ENCODE data around the gene KCNB1. TPM values are rescaled to one million over a fixed set of nuclear protein-coding genes. Genes with fewer than 3 reads are reported as not detected.
A peak's percentile ranks its signal among the peaks of the same experiment; 100 is the strongest.

Gene KCNB1
- polyA plus RNA-seq, 4 donors = 0.38 to 1.2 TPM; not detected in 2

DNA sequence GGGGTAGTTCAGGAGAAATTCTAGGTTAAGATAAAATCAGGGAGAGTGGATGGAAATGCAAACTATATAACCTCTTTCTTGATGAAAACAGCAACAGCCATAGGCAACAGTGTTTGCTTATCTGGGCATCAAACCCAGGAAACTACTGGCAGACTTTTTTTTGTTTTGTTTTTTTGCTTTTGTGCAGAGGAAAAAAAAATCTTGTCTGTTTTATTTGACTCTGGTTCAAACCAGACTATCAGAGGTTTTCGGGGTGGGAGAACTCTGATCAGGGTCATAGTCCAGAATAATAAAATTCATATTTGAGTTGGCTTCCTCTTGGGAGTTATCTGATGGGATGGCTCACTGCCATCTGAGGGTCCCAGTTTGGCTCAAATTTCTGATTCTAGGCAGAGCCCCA is 115.8 kb downstream of the KCNB1 start:
- DNase-seq (peak in 1 of 2 donors; percentile 11), FAIRE-seq (no peak)
- Histone ChIP-seq H3K9me3 (ENCODE audit: control insufficient read depth in 2 of 2, insufficient read depth in 1 of 2, low read depth in 1 of 2, low read length in 1 of 2) (no peaks in the 10 kb centered on the region), H3K4me1 (ENCODE audit: control insufficient read depth in 3 of 3, insufficient read depth in 2 of 3, low read depth in 1 of 3, low read length in 2 of 3) (no peaks in the 10 kb centered on the region), H3K36me3 (ENCODE audit: control insufficient read depth in 3 of 3, insufficient read depth in 2 of 3, low read depth in 1 of 3, low read length in 3 of 3) (no peaks in the 10 kb centered on the region), H3K4me3 (ENCODE audit: low read depth in 1 of 3, low read length in 3 of 3) (no peak overlapping the region), H3K27ac (ENCODE audit: low read depth in 1 of 3, low read length in 2 of 3) (no peak overlapping the region), H3K27me3 (ENCODE audit: control insufficient read depth in 3 of 3, insufficient read depth in 3 of 3, low read length in 3 of 3) (peaks cover 0 to 8% (median 0%) of the 10 kb centered on the region in 3 donors)
- 17 to 54% (median 23%) methylated on average over 1 of the region's 1 CpG for WGBS, 3 donors

DNA sequence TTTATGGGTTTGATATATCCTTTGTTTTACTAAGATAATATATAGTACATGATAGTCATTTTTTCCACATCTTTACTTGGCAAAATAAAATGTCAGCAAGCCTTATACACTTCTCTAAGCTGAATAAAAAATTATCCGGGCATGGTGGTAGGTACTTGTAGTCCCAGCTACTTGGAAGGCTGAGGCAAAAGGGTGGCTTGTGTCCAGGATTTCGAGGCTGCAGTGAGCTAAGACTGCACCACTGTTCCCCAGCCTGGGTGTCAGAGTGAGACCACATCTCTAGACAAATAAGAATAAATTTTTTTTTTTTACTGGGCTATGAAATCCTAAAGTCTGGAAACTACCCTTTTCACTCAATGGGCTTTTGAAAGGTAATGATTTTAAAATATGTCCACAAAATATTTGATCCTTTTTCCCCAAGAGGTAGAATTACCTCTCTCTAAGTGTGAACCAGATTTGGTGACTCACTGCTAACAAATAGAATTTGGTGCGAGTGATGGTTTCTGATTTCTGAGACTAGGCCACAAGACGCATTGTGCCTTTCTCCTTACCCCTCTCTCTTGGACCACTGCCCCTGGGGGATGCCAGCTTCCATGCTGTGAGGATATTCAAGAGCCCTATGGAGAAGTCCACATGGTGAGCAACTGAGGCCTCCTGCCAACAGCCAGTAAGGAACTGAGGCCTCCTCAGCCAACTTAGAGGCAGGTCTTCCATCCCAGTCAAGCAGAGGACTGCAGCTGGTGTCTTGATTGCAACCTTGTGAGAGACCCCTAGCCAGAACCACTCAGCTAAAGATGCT is 120.4 kb downstream of the KCNB1 start:
- Histone ChIP-seq H3K27ac (ENCODE audit: low read depth in 1 of 3, low read length in 2 of 3) (no peak overlapping the region), H3K4me1 (ENCODE audit: control insufficient read depth in 3 of 3, insufficient read depth in 2 of 3, low read depth in 1 of 3, low read length in 2 of 3) (no peaks in the 10 kb centered on the region), H3K4me3 (ENCODE audit: low read depth in 1 of 3, low read length in 3 of 3) (no peak overlapping the region), H3K9me3 (ENCODE audit: control insufficient read depth in 2 of 2, insufficient read depth in 1 of 2, low read depth in 1 of 2, low read length in 1 of 2) (no peaks in the 10 kb centered on the region), H3K36me3 (ENCODE audit: control insufficient read depth in 3 of 3, insufficient read depth in 2 of 3, low read depth in 1 of 3, low read length in 3 of 3) (no peaks in the 10 kb centered on the region), H3K27me3 (ENCODE audit: control insufficient read depth in 3 of 3, insufficient read depth in 3 of 3, low read length in 3 of 3) (peaks cover 0 to 2% (median 0%) of the 10 kb centered on the region in 3 donors)
- no peak for FAIRE-seq
- WGBS, 3 donors = 70 to 82% (median 73%) methylated on average over 4 of the region's 4 CpGs
- no peak for DNase-seq

DNA sequence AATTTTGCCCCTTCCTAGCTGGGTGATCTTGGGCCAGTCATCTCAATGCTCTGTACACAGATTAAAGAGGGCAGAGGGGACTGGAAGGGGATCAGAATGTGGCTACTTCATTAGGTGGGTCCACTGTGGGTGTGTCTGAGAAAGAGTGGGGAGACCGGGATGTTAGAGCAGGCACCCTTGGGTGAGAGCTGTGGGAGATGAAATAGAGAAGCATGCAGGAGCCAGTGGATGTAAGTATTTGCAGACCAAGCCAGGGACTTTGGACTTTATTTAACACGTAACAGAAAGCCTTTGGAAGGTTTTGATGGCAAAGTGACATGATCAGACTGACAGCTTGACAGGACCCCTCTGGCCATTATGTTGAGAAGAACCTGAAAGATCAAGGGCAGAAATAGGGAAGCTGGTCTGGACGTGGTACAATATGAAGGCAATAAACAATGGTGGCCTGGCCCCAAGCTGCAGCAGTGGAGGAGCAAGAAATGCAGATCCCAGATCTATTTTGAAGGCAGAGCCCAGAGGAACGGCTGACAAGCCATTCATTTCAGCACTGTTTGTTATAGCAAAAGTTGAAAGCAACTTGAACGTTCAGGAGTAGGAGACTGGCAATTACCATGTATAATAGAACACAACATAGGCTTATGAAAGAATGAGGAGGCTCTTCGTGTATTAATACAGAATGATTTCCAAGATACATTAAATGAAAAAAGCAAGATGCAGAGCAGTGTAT is 122.1 kb downstream of the KCNB1 start:
- Histone ChIP-seq H3K27ac (ENCODE audit: low read depth in 1 of 3, low read length in 2 of 3) (no peak overlapping the region), H3K27me3 (ENCODE audit: control insufficient read depth in 3 of 3, insufficient read depth in 3 of 3, low read length in 3 of 3) (peaks cover 0 to 2% (median 0%) of the 10 kb centered on the region in 3 donors), H3K4me1 (ENCODE audit: control insufficient read depth in 3 of 3, insufficient read depth in 2 of 3, low read depth in 1 of 3, low read length in 2 of 3) (no peaks in the 10 kb centered on the region), H3K36me3 (ENCODE audit: control insufficient read depth in 3 of 3, insufficient read depth in 2 of 3, low read depth in 1 of 3, low read length in 3 of 3) (no peaks in the 10 kb centered on the region), H3K4me3 (ENCODE audit: low read depth in 1 of 3, low read length in 3 of 3) (no peak overlapping the region), H3K9me3 (ENCODE audit: control insufficient read depth in 2 of 2, insufficient read depth in 1 of 2, low read depth in 1 of 2, low read length in 1 of 2) (no peaks in the 10 kb centered on the region)
- no peak for FAIRE-seq
- no peak for DNase-seq
- 27 to 51% (median 40%) methylated on average over 6 of the region's 6 CpGs for WGBS, 3 donors

DNA sequence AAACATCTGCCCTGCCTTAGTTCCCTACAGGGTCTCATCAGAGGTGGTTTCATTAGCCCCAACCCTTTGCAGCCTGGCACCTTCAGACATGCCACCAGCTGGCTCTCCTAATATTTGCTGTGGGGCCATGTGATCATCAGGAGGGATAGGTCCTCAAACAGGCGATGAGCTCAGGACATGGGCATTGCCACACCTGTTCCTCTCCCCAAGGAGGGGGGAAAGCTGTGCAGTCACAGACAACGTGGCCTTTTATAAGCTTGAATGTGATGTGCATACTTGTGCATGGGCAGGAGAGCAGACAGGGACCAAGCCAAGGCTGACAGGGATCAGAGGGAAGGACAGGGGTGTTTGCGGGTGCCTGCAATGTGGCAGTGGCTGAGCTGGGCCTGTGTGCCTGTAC is 125.8 kb downstream of the KCNB1 start:
- H3K27ac ChIP-seq (ENCODE audit: low read depth in 1 of 3, low read length in 2 of 3) = no peak overlapping the region
- H3K27me3 ChIP-seq (ENCODE audit: control insufficient read depth in 3 of 3, insufficient read depth in 3 of 3, low read length in 3 of 3) = peaks cover 0 to 5% (median 0%) of the 10 kb centered on the region in 3 donors
- no peak overlapping the region for H3K4me3 ChIP-seq (ENCODE audit: low read depth in 1 of 3, low read length in 3 of 3)
- H3K36me3 ChIP-seq (ENCODE audit: control insufficient read depth in 3 of 3, insufficient read depth in 2 of 3, low read depth in 1 of 3, low read length in 3 of 3) = no peaks in the 10 kb centered on the region
- 31 to 64% (median 58%) methylated on average over 3 of the region's 3 CpGs for WGBS, 3 donors
- H3K4me1 ChIP-seq (ENCODE audit: control insufficient read depth in 3 of 3, insufficient read depth in 2 of 3, low read depth in 1 of 3, low read length in 2 of 3) = no peaks in the 10 kb centered on the region
- no peaks in the 10 kb centered on the region for H3K9me3 ChIP-seq (ENCODE audit: control insufficient read depth in 2 of 2, insufficient read depth in 1 of 2, low read depth in 1 of 2, low read length in 1 of 2)
- no peak for DNase-seq
- no peak for FAIRE-seq

DNA sequence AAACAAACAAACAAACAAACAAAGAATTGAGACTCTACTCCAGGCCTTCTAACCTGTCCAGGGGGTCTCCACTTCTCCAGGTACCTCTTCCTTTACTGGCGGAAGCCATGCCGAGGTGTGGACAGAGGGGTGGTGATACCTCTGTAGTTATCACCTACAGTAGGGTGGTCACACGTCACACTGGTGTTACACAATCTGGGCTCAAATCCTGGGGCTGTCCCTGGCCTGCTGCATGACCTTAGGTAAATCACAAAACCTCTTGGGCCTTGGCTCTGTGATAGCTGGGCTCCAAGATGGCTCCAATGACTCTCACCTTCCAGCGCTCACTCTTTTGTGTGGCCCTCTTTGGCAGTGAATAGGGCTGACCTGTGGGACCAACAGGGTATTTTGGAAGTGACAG is 127.8 kb downstream of the KCNB1 start:
- H3K27ac ChIP-seq (ENCODE audit: low read depth in 1 of 3, low read length in 2 of 3) = no peak overlapping the region
- DNase-seq = no peak
- H3K4me1 ChIP-seq (ENCODE audit: control insufficient read depth in 3 of 3, insufficient read depth in 2 of 3, low read depth in 1 of 3, low read length in 2 of 3) = no peaks in the 10 kb centered on the region
- H3K36me3 ChIP-seq (ENCODE audit: control insufficient read depth in 3 of 3, insufficient read depth in 2 of 3, low read depth in 1 of 3, low read length in 3 of 3) = no peaks in the 10 kb centered on the region
- no peak for FAIRE-seq
- no peak overlapping the region for H3K4me3 ChIP-seq (ENCODE audit: low read depth in 1 of 3, low read length in 3 of 3)
- WGBS, 3 donors = 78 to 90% (median 83%) methylated on average over 4 of the region's 4 CpGs
- peaks cover 0 to 2% (median 0%) of the 10 kb centered on the region in 3 donors for H3K27me3 ChIP-seq (ENCODE audit: control insufficient read depth in 3 of 3, insufficient read depth in 3 of 3, low read length in 3 of 3)
- H3K9me3 ChIP-seq (ENCODE audit: control insufficient read depth in 2 of 2, insufficient read depth in 1 of 2, low read depth in 1 of 2, low read length in 1 of 2) = no peaks in the 10 kb centered on the region

DNA sequence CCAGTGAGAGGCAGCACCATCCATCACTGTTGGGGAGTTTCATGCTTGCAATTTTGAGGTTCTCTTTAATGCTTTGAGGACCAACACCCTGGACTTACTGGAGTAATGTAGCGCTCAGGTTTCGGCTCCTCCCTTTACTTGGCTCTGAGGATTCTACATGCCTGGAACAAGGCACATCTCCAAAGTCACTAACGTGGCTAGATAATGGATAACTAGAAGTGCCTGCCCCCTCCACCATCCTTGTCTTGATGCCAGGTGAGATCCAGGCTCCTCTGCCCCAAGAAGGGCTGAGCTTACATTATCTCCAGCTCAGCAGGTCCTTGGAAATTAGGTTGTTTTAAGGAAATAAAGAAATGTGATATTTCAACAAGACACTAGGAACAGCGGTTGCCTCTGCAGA is 129.1 kb downstream of the KCNB1 start:
- FAIRE-seq = no peak
- no peak for DNase-seq
- H3K4me3 ChIP-seq (ENCODE audit: low read depth in 1 of 3, low read length in 3 of 3) = no peak overlapping the region
- H3K27me3 ChIP-seq (ENCODE audit: control insufficient read depth in 3 of 3, insufficient read depth in 3 of 3, low read length in 3 of 3) = peaks cover 0 to 2% (median 0%) of the 10 kb centered on the region in 3 donors
- H3K4me1 ChIP-seq (ENCODE audit: control insufficient read depth in 3 of 3, insufficient read depth in 2 of 3, low read depth in 1 of 3, low read length in 2 of 3) = no peaks in the 10 kb centered on the region
- no peaks in the 10 kb centered on the region for H3K36me3 ChIP-seq (ENCODE audit: control insufficient read depth in 3 of 3, insufficient read depth in 2 of 3, low read depth in 1 of 3, low read length in 3 of 3)
- 31 to 61% (median 44%) methylated on average over 4 of the region's 4 CpGs for WGBS, 3 donors
- H3K9me3 ChIP-seq (ENCODE audit: control insufficient read depth in 2 of 2, insufficient read depth in 1 of 2, low read depth in 1 of 2, low read length in 1 of 2) = no peaks in the 10 kb centered on the region
- no peak overlapping the region for H3K27ac ChIP-seq (ENCODE audit: low read depth in 1 of 3, low read length in 2 of 3)

DNA sequence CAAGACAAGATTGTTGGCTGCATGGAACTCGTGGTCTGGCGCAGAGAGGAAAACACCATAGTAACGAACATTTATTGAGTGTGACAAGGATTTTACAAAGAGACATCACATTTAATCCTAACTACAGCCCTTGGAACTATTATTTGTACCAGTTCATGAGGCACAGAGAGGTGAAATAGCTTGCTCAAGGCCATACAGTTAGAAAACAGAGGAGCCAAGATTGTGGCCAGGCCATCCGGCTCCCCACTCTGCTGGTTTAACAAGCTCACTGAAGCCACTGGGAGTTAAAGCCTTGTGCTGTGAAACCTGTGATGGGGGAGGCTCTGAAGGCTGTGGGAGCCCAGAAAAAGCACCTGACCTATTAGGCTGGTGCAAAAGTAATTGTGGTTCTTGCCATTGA is 129.7 kb downstream of the KCNB1 start:
- FAIRE-seq (no peak), DNase-seq (no peak)
- Histone ChIP-seq H3K36me3 (ENCODE audit: control insufficient read depth in 3 of 3, insufficient read depth in 2 of 3, low read depth in 1 of 3, low read length in 3 of 3) (no peaks in the 10 kb centered on the region), H3K27ac (ENCODE audit: low read depth in 1 of 3, low read length in 2 of 3) (no peak overlapping the region), H3K4me3 (ENCODE audit: low read depth in 1 of 3, low read length in 3 of 3) (no peak overlapping the region), H3K4me1 (ENCODE audit: control insufficient read depth in 3 of 3, insufficient read depth in 2 of 3, low read depth in 1 of 3, low read length in 2 of 3) (no peaks in the 10 kb centered on the region), H3K9me3 (ENCODE audit: control insufficient read depth in 2 of 2, insufficient read depth in 1 of 2, low read depth in 1 of 2, low read length in 1 of 2) (no peaks in the 10 kb centered on the region), H3K27me3 (ENCODE audit: control insufficient read depth in 3 of 3, insufficient read depth in 3 of 3, low read length in 3 of 3) (peaks cover 0 to 2% (median 0%) of the 10 kb centered on the region in 3 donors)
- WGBS, 3 donors = 71 to 74% (median 72%) methylated on average over 4 of the region's 4 CpGs

DNA sequence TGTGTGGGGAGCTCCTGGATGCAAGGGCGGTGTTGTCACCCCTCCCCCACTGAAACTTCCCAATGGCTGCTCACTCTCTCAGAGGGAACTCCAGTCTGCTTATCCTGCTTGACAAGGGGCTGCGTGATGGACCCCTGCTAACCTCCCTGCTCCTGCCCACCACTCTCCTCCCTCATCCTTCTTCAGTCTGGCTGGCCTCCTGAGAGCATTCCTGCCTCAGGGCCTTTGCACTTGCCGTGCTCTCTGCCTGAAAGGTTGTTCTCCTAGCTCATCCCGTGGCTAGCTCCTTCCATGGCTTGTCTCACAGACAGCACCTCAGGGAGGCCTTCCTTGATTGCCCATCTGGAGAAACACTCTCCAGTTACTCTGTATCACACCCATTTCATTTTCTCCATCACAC is 130.7 kb downstream of the KCNB1 start:
- FAIRE-seq = no peak
- Histone ChIP-seq H3K36me3 (ENCODE audit: control insufficient read depth in 3 of 3, insufficient read depth in 2 of 3, low read depth in 1 of 3, low read length in 3 of 3) (no peaks in the 10 kb centered on the region), H3K27ac (ENCODE audit: low read depth in 1 of 3, low read length in 2 of 3) (no peak overlapping the region), H3K4me3 (ENCODE audit: low read depth in 1 of 3, low read length in 3 of 3) (no peak overlapping the region), H3K4me1 (ENCODE audit: control insufficient read depth in 3 of 3, insufficient read depth in 2 of 3, low read depth in 1 of 3, low read length in 2 of 3) (no peaks in the 10 kb centered on the region), H3K27me3 (ENCODE audit: control insufficient read depth in 3 of 3, insufficient read depth in 3 of 3, low read length in 3 of 3) (peaks cover 0 to 2% (median 0%) of the 10 kb centered on the region in 3 donors), H3K9me3 (ENCODE audit: control insufficient read depth in 2 of 2, insufficient read depth in 1 of 2, low read depth in 1 of 2, low read length in 1 of 2) (no peaks in the 10 kb centered on the region)
- WGBS, 3 donors = 81 to 87% (median 83%) methylated on average over 4 of the region's 4 CpGs
- DNase-seq = no peak

Measured in small intestine (tissue), 7 donors.